GM19372 (cell line): ENCODE measurements around the gene WIPF3.
"Not testable (repeated sequence)": the region's sequence is repeated elsewhere in the genome, so short reads cannot be mapped to it uniquely, and the experiment has no call there.

Experiments used
- ATAC-seq: cut with Tn5 transposase; IDR thresholded peaks from one replicate; pipeline ENCODE4 v1.9.1; 2021; ENCODE audit warnings: mild to moderate bottlenecking, low read depth, moderate library complexity; ENCODE audit not compliant: unreplicated experiment

The WIPF3 gene

GRCh38 chr7:29946428-29947186 is 140.3 kb downstream of the WIPF3 start:
- ATAC-seq, result no peak

- ATAC-seq, result no peak
Observed at GRCh38 chr7:29948587-29948986, 142.3 kb downstream of the WIPF3 start.

GRCh38 chr7:29950480-29950879 is 144.2 kb downstream of the WIPF3 start:
- ATAC-seq, result no peak

- ATAC-seq, result no peak
Observed at GRCh38 chr7:29951206-29951605, 144.9 kb downstream of the WIPF3 start.

- no peak for ATAC-seq
Observed at GRCh38 chr7:29953726-29954347, 147.5 kb downstream of the WIPF3 start.

GRCh38 chr7:29955075-29955792 is 148.9 kb downstream of the WIPF3 start:
- no peak for ATAC-seq

- peak; percentile 68 for ATAC-seq
Observed at GRCh38 chr7:29955799-29956486, 149.6 kb downstream of the WIPF3 start.

- peak; percentile 15 for ATAC-seq
Observed at GRCh38 chr7:29956487-29956836, 150.2 kb downstream of the WIPF3 start.

GRCh38 chr7:29957521-29958310 is 151.4 kb downstream of the WIPF3 start:
- ATAC-seq, result no peak

- no peak for ATAC-seq
Observed at GRCh38 chr7:29958667-29959358, 152.5 kb downstream of the WIPF3 start.

- not testable (repeated sequence) for ATAC-seq
Observed at GRCh38 chr7:29961611-29962010, 155.3 kb downstream of the WIPF3 start.

- no peak for ATAC-seq
Observed at GRCh38 chr7:29962035-29962434, 155.7 kb downstream of the WIPF3 start.

GRCh38 chr7:29965030-29965429 is 158.7 kb downstream of the WIPF3 start:
- ATAC-seq, result no peak
